OCI-M1 (cell line): ENCODE measurements around the gene GPR25.

Source experiments
- DNase-seq: peaks from one replicate; lab custom pipeline; 2025; lab: John Stamatoyannopoulos, UW

Gene GPR25, protein sequence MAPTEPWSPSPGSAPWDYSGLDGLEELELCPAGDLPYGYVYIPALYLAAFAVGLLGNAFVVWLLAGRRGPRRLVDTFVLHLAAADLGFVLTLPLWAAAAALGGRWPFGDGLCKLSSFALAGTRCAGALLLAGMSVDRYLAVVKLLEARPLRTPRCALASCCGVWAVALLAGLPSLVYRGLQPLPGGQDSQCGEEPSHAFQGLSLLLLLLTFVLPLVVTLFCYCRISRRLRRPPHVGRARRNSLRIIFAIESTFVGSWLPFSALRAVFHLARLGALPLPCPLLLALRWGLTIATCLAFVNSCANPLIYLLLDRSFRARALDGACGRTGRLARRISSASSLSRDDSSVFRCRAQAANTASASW

DNA sequence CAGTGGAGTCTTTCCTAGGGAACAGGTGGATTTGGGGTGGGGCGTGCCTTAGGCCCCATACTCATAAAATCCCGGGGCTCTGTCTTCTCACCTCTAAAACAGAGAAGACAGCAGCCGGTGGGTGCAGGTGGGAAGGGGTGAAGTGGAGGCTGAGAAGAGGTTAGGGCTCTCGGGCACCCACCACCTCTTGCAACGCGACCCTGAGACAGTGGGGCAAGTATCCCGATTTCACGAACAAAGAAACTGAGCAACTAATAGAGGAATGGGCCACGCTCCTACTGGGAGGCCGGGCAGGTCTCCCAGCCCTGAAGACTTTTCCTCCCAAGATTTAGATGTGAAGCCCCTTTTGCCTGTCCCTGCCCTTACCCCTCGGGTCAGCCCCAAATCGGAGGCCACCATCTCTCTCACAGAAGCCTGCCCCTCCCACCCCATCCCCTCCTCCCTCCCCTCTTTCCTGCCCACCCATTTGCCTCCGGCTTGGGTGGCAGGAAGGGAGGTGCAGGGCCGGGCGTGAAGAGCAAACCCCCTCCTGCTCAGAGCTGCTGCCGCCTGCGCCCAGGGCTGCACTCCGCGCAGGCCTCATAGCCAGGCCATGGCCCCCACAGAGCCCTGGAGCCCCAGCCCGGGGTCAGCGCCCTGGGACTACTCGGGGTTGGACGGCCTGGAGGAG lies at the start of gene GPR25:
TSS of gene GPR25 (plus strand) at position 536 of the 670 bp plus-strand sequence. CDS start at position 593, 57 bp downstream.
- no peak for DNase-seq

DNA sequence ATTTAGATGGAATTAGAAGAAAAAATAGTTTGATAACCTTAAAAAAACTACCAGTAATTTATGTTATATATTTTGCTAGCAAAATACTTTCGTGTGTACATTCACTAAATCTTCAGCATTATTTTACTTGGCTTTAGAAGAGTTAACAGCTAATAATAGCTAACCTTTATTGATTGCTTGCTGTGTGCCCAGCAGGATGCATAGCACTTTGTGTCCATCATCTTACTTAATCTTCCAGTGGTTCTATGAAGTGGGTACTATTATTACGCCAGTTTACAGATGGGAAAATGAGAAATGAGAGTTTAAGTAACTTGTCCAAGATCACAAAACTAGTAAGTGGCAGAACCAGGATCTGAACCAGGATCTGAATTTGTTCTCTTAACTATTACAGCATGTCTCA lies 41.7 kb upstream of the GPR25 start:
- no peak for DNase-seq

- DNase-seq = no peak
These were observed 38.4 kb upstream of the GPR25 start for GRCh38 chr1:200834383-200834782.

- DNase-seq = no peak
These were observed 36.6 kb upstream of the GPR25 start for GRCh38 chr1:200836213-200836612.

DNA sequence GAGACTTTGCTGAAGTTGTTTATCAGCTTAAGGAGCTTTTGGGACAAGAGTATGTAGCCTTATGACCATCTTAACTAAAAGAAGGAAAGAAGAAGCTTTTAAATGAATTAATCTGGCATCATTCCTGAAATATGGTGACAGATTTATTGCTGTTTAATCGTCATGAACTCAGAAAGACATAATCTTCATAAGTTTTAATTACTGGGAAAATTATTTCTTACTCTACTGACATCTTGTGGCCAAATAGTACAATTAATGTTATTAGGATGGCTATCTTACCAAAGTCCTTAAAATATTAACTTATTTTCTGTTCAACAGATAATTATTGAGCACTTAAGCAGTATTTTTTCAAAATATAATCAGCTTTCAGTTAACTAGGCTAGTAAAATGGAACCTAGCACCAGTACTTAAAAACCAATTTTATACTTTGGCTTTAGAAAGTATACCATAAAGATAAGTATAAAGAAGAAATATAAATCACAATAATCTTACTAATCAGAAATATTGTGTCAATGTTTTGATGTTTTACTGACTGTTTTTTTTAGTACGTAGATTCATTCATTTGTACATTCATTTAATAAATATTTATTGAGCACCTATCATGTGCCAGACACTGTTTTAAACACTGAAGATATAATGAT lies 34.7 kb upstream of the GPR25 start:
- DNase-seq = peak; percentile 31

DNA sequence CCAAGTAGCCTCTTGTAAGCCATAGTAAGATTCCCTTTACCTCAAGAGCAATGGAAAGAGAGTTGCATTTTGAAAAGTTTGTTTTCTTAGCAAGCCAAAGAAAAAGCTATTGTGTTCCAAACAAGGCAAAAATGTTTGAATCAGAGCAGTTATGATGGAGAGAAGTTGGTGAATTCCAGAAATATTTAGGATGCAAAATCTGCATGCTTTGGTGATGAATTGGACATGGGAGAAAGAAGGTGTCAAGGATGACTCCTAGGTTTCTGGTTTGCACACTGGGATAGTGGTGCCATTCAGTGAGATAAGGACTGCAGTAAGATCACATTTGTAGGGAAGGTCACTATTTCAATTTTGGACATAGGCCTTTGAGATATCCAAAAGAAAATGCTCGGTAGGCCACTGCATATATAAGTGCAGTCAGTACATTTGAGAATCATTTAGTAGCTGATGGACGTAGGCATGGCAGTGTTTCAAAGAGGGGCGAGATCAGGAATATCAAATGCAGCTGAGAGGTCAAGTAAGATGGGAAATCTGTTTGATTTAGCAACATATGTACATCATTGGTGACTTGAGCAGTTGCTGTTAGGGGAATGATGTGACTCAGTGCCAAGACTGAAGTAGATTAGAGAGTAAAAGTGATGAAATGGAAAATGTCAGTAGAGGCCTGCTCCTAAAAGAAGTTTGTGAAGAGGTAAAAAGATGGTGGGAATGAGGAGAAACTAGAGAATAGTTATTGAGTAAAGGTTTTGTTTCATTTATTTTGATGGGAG lies 33.9 kb upstream of the GPR25 start:
- no peak for DNase-seq

GRCh38 chr1:200845360-200845759 lies 27.4 kb upstream of the GPR25 start:
- DNase-seq = no peak

DNA sequence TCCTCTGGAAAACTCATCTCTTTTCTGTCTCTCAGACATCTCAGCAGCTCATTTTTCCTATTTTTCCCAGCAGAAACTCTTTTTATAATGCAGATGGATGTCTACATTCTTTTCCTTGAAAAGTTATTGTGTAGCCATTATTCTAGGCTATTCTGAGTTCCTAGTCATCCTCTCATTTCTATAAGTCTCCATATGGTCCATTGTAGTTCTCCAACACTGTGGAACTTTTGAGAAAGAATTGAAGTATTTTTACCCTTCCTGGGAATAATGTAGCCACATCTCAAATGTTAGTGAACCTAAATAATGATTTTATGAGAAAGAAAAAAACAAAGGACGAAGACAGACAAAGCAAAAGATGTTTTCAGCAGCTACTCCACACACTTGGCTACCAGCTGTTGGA lies 26.4 kb upstream of the GPR25 start:
- no peak for DNase-seq

GRCh38 chr1:200849430-200849829 lies 23.4 kb upstream of the GPR25 start:
- DNase-seq = no peak

DNA sequence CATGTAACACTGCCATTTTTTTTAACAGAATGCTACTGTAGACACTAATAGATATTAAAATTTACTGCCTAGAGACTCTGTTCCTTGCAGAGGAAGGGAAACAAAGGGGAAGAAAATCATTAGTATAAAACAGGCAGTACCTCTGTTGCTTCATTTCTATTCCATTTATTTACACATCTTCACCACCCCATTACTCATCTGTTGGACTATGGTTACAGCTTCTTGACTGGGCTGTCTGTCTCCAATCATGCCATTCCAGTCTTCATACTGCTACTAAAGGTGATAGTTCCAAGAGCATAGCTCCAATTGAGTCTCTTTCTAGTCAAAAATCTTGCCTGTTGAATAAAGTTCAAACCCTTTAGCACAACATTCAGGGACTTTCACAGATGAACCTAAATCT lies 22.2 kb upstream of the GPR25 start:
- no peak for DNase-seq

DNA sequence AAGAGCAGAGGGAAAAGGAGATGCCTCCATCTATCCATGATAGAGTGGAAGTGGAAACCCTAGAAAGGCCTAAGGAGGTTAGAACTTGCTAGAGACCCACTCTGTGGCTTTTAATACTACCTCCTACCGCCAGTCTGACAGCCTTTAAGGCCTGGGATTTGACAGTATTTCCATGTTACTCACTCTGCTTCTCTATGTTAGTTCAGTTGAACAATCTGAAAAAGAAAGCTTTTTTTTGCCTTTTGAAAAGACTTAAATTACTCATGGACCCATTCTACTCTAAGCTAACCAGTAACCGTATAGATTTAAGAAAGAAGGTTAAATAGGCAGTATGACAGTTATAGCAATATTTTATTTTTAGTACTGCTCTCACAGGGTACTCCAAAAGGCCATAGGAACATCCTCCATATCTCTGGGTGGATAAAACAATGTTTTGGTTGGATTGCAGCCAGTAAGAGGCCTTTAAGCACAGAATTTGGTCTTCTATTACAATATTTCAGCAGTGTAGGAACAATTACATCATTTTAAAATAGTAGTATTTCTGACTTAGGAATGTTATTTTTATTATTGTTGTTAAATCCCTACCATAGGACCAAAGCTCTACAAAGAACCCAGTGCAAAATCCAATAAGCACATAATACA lies 15.9 kb upstream of the GPR25 start:
- no peak for DNase-seq

- DNase-seq = no peak
These were observed 15.0 kb upstream of the GPR25 start for GRCh38 chr1:200857804-200858203.

GRCh38 chr1:200861937-200862647 lies 10.7 kb upstream of the GPR25 start:
- DNase-seq = peak; percentile 15

DNA sequence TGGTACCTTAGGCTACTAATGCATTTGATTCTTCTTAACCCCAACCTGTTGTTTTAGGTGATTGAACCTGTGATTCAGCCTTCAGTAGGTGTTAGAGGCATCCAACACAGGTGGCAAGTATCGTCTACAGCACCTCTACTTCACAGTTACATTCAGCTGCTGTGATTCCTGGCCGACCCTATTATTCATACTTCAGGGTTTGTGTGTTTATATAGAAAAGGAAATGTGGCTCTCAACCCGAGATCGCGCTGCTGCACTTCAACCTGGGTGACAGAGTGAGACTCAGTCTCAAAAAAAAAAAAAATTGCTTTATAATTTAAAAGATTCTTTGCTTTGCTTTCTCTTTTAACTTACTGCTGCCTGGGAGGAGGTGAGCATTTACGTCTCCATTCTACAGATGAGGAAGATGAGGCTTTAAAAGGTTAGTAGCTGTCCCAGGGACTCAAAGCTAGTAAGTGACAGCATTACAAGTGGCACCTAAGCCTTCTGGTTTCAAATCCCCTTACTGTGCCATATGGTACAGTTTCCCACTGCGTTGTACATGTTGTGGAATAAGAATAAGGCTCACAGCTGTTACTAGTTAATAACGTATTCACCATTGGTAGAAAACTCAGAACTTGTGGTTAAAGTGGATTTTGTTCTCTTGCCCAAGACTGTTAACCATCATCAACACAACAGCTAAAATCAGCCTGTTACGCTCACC lies 9.9 kb upstream of the GPR25 start:
- DNase-seq = no peak

DNA sequence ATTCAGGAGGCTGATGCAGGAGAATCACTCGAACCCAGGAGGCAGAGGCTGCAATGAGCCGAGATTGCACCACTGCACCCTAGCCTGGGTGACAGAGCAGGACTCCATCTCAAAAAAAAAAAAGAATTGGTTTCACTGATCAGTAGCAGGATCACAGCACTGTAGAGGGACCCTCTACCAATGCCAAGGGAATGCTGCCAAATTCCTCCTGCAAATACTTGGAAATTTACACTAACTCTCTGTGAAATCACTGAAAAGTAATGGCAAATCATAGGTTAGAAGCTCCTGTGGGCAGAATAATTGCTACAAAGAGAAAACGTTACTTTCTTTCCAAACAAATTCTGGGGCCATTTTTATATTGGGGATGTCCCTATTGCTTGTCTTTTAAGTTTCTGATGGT lies 6.7 kb upstream of the GPR25 start:
- no peak for DNase-seq

DNA sequence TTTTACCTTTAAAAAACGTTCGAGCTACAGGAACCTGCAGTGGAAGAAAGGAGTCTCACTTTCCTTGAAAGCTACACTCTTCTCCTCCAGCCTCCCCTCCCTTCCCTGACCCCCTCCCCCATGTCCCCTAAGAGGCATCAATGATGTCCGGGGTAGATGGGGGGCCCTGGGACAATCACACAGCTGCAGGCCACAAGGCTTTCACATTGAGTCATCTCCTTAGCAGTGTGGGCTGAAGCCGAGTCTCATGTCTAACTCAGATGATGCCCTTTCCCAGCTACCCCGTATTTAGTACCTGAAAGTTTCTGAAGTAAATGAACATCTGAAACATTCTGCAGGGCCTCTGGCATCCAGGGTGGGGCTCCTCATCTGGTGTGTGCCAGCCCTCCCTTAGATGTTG lies 6.3 kb upstream of the GPR25 start:
- DNase-seq = no peak

- DNase-seq = no peak
These were observed 5.6 kb upstream of the GPR25 start for GRCh38 chr1:200867018-200867811.

GRCh38 chr1:200869376-200869752 lies 3.4 kb upstream of the GPR25 start:
- no peak for DNase-seq

DNA sequence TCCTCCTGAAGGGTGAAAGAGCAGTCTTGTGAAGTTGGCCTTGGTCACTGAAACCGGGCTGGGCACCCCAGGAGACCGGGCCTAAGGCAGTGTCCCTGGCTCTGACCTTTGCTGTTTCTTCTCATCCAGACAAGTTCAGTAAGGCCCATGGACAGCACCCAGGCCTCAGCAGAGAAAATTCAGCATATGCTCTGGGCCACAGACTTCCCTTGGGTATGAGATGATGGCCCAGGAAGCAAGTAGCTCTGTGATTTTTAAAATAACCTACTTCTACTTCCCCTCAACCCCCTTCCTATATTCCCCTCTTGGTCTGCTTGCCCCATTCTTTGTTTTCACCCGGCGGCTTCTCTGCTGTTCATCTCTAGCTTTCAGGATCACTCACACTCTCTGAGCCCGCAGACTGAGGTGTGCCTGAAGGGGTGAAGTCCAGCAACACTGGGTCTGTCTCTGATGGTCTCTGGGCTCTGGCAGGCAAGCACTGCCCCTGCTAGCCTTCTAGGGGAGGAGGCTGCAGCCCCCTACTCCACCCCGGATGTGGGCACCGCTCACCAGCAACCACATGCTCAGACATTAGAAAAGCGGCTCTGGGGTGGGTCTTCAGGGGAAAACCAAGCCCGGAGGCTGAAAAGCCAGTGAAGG lies 2.9 kb upstream of the GPR25 start:
- no peak for DNase-seq
